WI38 (cell line): Measurements from ENCODE around the gene RNU6-8.

Source experiments
- H3K4me3 ChIP-seq: 2 replicates; pipeline ENCODE4 v1.5.1; 2011; ENCODE audit warnings: low read depth, mild to moderate bottlenecking, control low read depth, low read length
- CTCF ChIP-seq: IDR thresholded peaks from 2 replicates; pipeline ENCODE4 v1.5.1; 2012; ENCODE audit warnings: low read depth, mild to moderate bottlenecking, control low read depth, low read length

RNU6-8 gene

GRCh38 chr14:32205984-32206383 is 2.9 kb upstream of the RNU6-8 start:
- no peak overlapping the region for H3K4me3 ChIP-seq
- TF ChIP-seq CTCF = no peak

- H3K4me3 ChIP-seq = no peak overlapping the region
- TF ChIP-seq CTCF = no peak
These were observed 2.5 kb upstream of the RNU6-8 start for GRCh38 chr14:32205554-32205953.

- TF ChIP-seq CTCF = no peak
- H3K4me3 ChIP-seq = peak overlapping the region; percentile 61
These were observed 874 bp upstream of the RNU6-8 start for GRCh38 chr14:32203928-32204357.

GRCh38 chr14:32202491-32202997 is 525 bp downstream of the RNU6-8 start:
- H3K4me3 ChIP-seq = peak overlapping the region; percentile 61
- no peak for TF ChIP-seq CTCF

GRCh38 chr14:32201816-32202490 is 1.1 kb downstream of the RNU6-8 start, which contains the start of gene RNU6-7:
RNU6-7 (plus strand) TSS chr14:32202045.
- peak within 1 kb of the TSS; percentile 64 for H3K4me3 ChIP-seq
- no peak for TF ChIP-seq CTCF

GRCh38 chr14:32201193-32201815 is 1.8 kb downstream of the RNU6-8 start:
- peak overlapping the region; percentile 64 for H3K4me3 ChIP-seq
- no peak for TF ChIP-seq CTCF
